Measurements from ENCODE around the gene CASP7. TPM values are rescaled to one million over a fixed set of nuclear protein-coding genes. Genes with fewer than 3 reads are reported as not detected.
A peak's percentile ranks its signal among the peaks of the same experiment; 100 is the strongest.
"Not testable (repeated sequence)": the region's sequence is repeated elsewhere in the genome, so short reads cannot be mapped to it uniquely, and the experiment has no call there.

Gene CASP7
- total and polyA plus RNA-seq, 4 donors, result 8.8 to 25.0 (median 11.4) TPM

- no peaks in the 10 kb centered on the region for H3K27me3 ChIP-seq (ENCODE audit: control insufficient read depth in 4 of 4, insufficient read depth in 4 of 4, low read length in 3 of 4)
- no peaks in the 10 kb centered on the region for H3K9me3 ChIP-seq (ENCODE audit: control insufficient read depth in 4 of 4, low read length in 3 of 4)
- no peak overlapping the region for H3K4me3 ChIP-seq (ENCODE audit: low read depth in 1 of 3, low read length in 3 of 3)
- no peaks in the 10 kb centered on the region for H3K36me3 ChIP-seq (ENCODE audit: control insufficient read depth in 4 of 4, insufficient read depth in 3 of 4, low read depth in 1 of 4, low read length in 3 of 4)
- TF ChIP-seq RXRA (IDR thresholded peaks at IDR 0.05) (peak in 1 of 2 donors; percentile 34), HNF4A (conservative IDR thresholded peaks at IDR 0.05) (peak in 1 of 2 donors; percentile 40), GABPA (IDR thresholded peaks at IDR 0.05 in 1 of 2, conservative IDR thresholded peaks at IDR 0.05 in 1 of 2) (no peak)
- no peak overlapping the region for H3K9ac ChIP-seq (ENCODE audit: low read depth in 1 of 2, low read length in 2 of 2)
- H3K27ac ChIP-seq (ENCODE audit: low read depth in 1 of 2, low read length in 2 of 2), result no peak overlapping the region
- 13% methylated on average over 1 of the region's 1 CpG for WGBS
- peaks cover 0 to 5% (median 2%) of the 10 kb centered on the region in 4 donors for H3K4me1 ChIP-seq (ENCODE audit: control insufficient read depth in 4 of 4, insufficient read depth in 4 of 4, low read length in 3 of 4)
- DNase-seq (ENCODE audit: low spot score), result no peak
Measured at GRCh38 chr10:113651898-113652297, 27.8 kb upstream of the CASP7 start.

GRCh38 chr10:113652456-113652855, 27.3 kb upstream of the CASP7 start:
- 94% methylated on average over 3 of the region's 3 CpGs for WGBS
- H3K9ac ChIP-seq (ENCODE audit: low read depth in 1 of 2, low read length in 2 of 2); H3K36me3 ChIP-seq (ENCODE audit: control insufficient read depth in 4 of 4, insufficient read depth in 3 of 4, low read depth in 1 of 4, low read length in 3 of 4); H3K4me3 ChIP-seq (ENCODE audit: low read depth in 1 of 3, low read length in 3 of 3); H3K27ac ChIP-seq (ENCODE audit: low read depth in 1 of 2, low read length in 2 of 2); H3K27me3 ChIP-seq (ENCODE audit: control insufficient read depth in 4 of 4, insufficient read depth in 4 of 4, low read length in 3 of 4); H3K9me3 ChIP-seq (ENCODE audit: control insufficient read depth in 4 of 4, low read length in 3 of 4); H3K4me1 ChIP-seq (ENCODE audit: control insufficient read depth in 4 of 4, insufficient read depth in 4 of 4, low read length in 3 of 4); DNase-seq (ENCODE audit: low spot score): not testable (repeated sequence)

GRCh38 chr10:113656896-113657295, 22.8 kb upstream of the CASP7 start:
- DNase-seq (ENCODE audit: low spot score), result no peak
- H3K9me3 ChIP-seq (ENCODE audit: control insufficient read depth in 4 of 4, low read length in 3 of 4), result no peaks in the 10 kb centered on the region
- no peak overlapping the region for H3K9ac ChIP-seq (ENCODE audit: low read depth in 1 of 2, low read length in 2 of 2)
- WGBS, result 69% methylated on average over 2 of the region's 2 CpGs
- no peak overlapping the region for H3K4me3 ChIP-seq (ENCODE audit: low read depth in 1 of 3, low read length in 3 of 3)
- peaks cover 0 to 2% (median under 1%) of the 10 kb centered on the region in 4 donors for H3K4me1 ChIP-seq (ENCODE audit: control insufficient read depth in 4 of 4, insufficient read depth in 4 of 4, low read length in 3 of 4)
- no peaks in the 10 kb centered on the region for H3K27me3 ChIP-seq (ENCODE audit: control insufficient read depth in 4 of 4, insufficient read depth in 4 of 4, low read length in 3 of 4)
- TF ChIP-seq NR2F2 (IDR thresholded peaks at IDR 0.05) (no peak), MAX (IDR thresholded peaks at IDR 0.05) (no peak), TAF1 (conservative IDR thresholded peaks at IDR 0.05) (no peak)
- H3K27ac ChIP-seq (ENCODE audit: low read depth in 1 of 2, low read length in 2 of 2), result no peak overlapping the region
- no peaks in the 10 kb centered on the region for H3K36me3 ChIP-seq (ENCODE audit: control insufficient read depth in 4 of 4, insufficient read depth in 3 of 4, low read depth in 1 of 4, low read length in 3 of 4)

- H3K4me1 ChIP-seq (ENCODE audit: control insufficient read depth in 4 of 4, insufficient read depth in 4 of 4, low read length in 3 of 4), result no peaks in the 10 kb centered on the region
- no peak overlapping the region for H3K27ac ChIP-seq (ENCODE audit: low read depth in 1 of 2, low read length in 2 of 2)
- no peak for TF ChIP-seq HNF4G (IDR thresholded peaks at IDR 0.05)
- no peak for DNase-seq (ENCODE audit: low spot score)
- H3K9ac ChIP-seq (ENCODE audit: low read depth in 1 of 2, low read length in 2 of 2), result no peak overlapping the region
- no peak overlapping the region for H3K4me3 ChIP-seq (ENCODE audit: low read depth in 1 of 3, low read length in 3 of 3)
- H3K9me3 ChIP-seq (ENCODE audit: control insufficient read depth in 4 of 4, low read length in 3 of 4), result no peaks in the 10 kb centered on the region
- no peaks in the 10 kb centered on the region for H3K36me3 ChIP-seq (ENCODE audit: control insufficient read depth in 4 of 4, insufficient read depth in 3 of 4, low read depth in 1 of 4, low read length in 3 of 4)
- H3K27me3 ChIP-seq (ENCODE audit: control insufficient read depth in 4 of 4, insufficient read depth in 4 of 4, low read length in 3 of 4), result no peaks in the 10 kb centered on the region
Measured at GRCh38 chr10:113657544-113657943, 22.2 kb upstream of the CASP7 start.

- Histone ChIP-seq H3K9ac (ENCODE audit: low read depth in 1 of 2, low read length in 2 of 2) (no peak overlapping the region), H3K4me1 (ENCODE audit: control insufficient read depth in 4 of 4, insufficient read depth in 4 of 4, low read length in 3 of 4) (no peaks in the 10 kb centered on the region), H3K27me3 (ENCODE audit: control insufficient read depth in 4 of 4, insufficient read depth in 4 of 4, low read length in 3 of 4) (no peaks in the 10 kb centered on the region), H3K4me3 (ENCODE audit: low read depth in 1 of 3, low read length in 3 of 3) (no peak overlapping the region), H3K9me3 (ENCODE audit: control insufficient read depth in 4 of 4, low read length in 3 of 4) (no peaks in the 10 kb centered on the region), H3K27ac (ENCODE audit: low read depth in 1 of 2, low read length in 2 of 2) (no peak overlapping the region), H3K36me3 (ENCODE audit: control insufficient read depth in 4 of 4, insufficient read depth in 3 of 4, low read depth in 1 of 4, low read length in 3 of 4) (no peaks in the 10 kb centered on the region)
- 95% methylated on average over 2 of the region's 2 CpGs for WGBS
- no peak for DNase-seq (ENCODE audit: low spot score)
- TF ChIP-seq MAX (IDR thresholded peaks at IDR 0.05) (no peak), TAF1 (conservative IDR thresholded peaks at IDR 0.05) (no peak), RXRA (IDR thresholded peaks at IDR 0.05) (no peak), HNF4G (IDR thresholded peaks at IDR 0.05) (no peak), JUND (IDR thresholded peaks at IDR 0.05) (no peak), YY1 (IDR thresholded peaks at IDR 0.05) (no peak), ZBTB33 (IDR thresholded peaks at IDR 0.05) (no peak), NR2F2 (IDR thresholded peaks at IDR 0.05) (no peak), SP1 (IDR thresholded peaks at IDR 0.05) (no peak), EGR1 (IDR thresholded peaks at IDR 0.05; ENCODE audit: low read depth in 2 of 2) (no peak), ATF3 (IDR thresholded peaks at IDR 0.05) (no peak), FOXA2 (IDR thresholded peaks at IDR 0.05) (no peak), RAD21 (IDR thresholded peaks at IDR 0.05) (no peak), FOXA1 (IDR thresholded peaks at IDR 0.05) (no peak), CTCF (IDR thresholded peaks at IDR 0.05; ENCODE audit: low read depth, low read length, missing input control) (no peak), HNF4A (conservative IDR thresholded peaks at IDR 0.05) (no peak)
Measured at GRCh38 chr10:113661332-113661731, 18.4 kb upstream of the CASP7 start.

All from liver (tissue), 9 donors.